ENCODE measurements around the gene HSF4. TPM values are rescaled to one million over a fixed set of nuclear protein-coding genes. Genes with fewer than 3 reads are reported as not detected.

HSF4 gene, protein sequence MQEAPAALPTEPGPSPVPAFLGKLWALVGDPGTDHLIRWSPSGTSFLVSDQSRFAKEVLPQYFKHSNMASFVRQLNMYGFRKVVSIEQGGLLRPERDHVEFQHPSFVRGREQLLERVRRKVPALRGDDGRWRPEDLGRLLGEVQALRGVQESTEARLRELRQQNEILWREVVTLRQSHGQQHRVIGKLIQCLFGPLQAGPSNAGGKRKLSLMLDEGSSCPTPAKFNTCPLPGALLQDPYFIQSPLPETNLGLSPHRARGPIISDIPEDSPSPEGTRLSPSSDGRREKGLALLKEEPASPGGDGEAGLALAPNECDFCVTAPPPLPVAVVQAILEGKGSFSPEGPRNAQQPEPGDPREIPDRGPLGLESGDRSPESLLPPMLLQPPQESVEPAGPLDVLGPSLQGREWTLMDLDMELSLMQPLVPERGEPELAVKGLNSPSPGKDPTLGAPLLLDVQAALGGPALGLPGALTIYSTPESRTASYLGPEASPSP
- total RNA-seq, result 1 to 10 TPM; 6.9 to 8.3 (median 7.3) TPM
- total RNA-seq (2013), result 4.0 TPM

DNA sequence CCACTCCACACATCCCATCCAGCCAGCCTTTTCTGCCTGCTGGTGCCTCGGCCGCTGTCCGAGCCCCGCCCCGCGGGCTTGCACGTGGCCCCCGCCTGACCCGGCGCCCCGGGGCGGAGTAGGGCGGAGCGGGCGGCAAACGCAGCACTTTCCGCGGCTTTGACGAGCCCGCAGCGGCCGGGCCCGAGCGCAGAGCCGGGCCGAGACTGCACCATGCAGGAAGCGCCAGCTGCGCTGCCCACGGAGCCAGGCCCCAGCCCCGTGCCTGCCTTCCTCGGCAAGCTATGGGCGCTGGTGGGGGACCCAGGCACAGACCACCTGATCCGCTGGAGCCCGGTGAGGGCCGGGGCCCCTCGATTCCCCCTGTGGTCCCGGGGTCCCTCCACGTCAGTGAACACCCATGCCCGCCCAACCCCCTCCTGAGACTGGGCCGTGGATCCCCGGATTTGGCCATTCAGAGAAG is at the start of gene HSF4:
HSF4 (plus strand) TSS at position 147 of the 463 bp plus-strand sequence; CDS start at position 214, 67 bp downstream.
- H3K27ac Mint-ChIP-seq, result no peak within 1 kb of the TSS
- Histone ChIP-seq H3K27me3 (ENCODE audit: control insufficient read depth, insufficient read depth, low read length) (peaks cover 69% of the 10 kb centered on the region), H3K36me3 (ENCODE audit: control insufficient read depth, insufficient read depth, low read length) (no peaks in the 10 kb centered on the region), H3K4me3 (ENCODE audit: low read length) (no peak within 1 kb of the TSS), H3K27ac (ENCODE audit: low read length) (no peak within 1 kb of the TSS), H3K9me3 (ENCODE audit: control insufficient read depth, insufficient read depth, low read length) (no peaks in the 10 kb centered on the region), H3K4me1 (ENCODE audit: control insufficient read depth, insufficient read depth, low read length) (peaks cover 54% of the 10 kb centered on the region)
- no peaks in the 10 kb centered on the region for H3K36me3 Mint-ChIP-seq
- TF ChIP-seq CTCF (IDR thresholded peaks at IDR 0.05), result no peak
- peaks cover 7 to 20% of the 10 kb centered on the region in 2 donors for H3K4me1 Mint-ChIP-seq
- WGBS (ENCODE audit: insufficient coverage), result under 1% methylated on average over 40 of the region's 41 CpGs
- peaks cover 16 to 49% of the 10 kb centered on the region in 2 donors for H3K27me3 Mint-ChIP-seq (ENCODE audit: low read depth in 2 of 2)
- DNase-seq (no peak), ATAC-seq (no peak)
- no peaks in the 10 kb centered on the region for H3K9me3 Mint-ChIP-seq
- peak within 1 kb of the TSS; percentile 65 for H3K4me3 Mint-ChIP-seq
- intact Hi-C loops (cut with micrococcal nuclease), result no loop called here

- H3K9me3 ChIP-seq (ENCODE audit: control insufficient read depth, insufficient read depth, low read length), result no peaks in the 10 kb centered on the region
- H3K27ac ChIP-seq (ENCODE audit: low read length), result no peak overlapping the region
- DNase-seq (no peak), ATAC-seq (no peak)
- H3K4me1 Mint-ChIP-seq, result peaks cover 28 to 43% of the 10 kb centered on the region in 2 donors
- no peaks in the 10 kb centered on the region for H3K36me3 Mint-ChIP-seq
- peaks cover 18% of the 10 kb centered on the region for H3K4me1 ChIP-seq (ENCODE audit: control insufficient read depth, insufficient read depth, low read length)
- no peak overlapping the region for H3K27ac Mint-ChIP-seq
- WGBS (ENCODE audit: insufficient coverage), result 95% methylated on average over 2 of the region's 2 CpGs
- no peak for TF ChIP-seq CTCF (IDR thresholded peaks at IDR 0.05)
- intact Hi-C loops (cut with micrococcal nuclease), result loop anchor here (5.0 kb wide), 1 partner anchor 43 kb away; the partner anchor contains the start of genes FBXL8 and TRADD
- no peaks in the 10 kb centered on the region for H3K9me3 Mint-ChIP-seq
- H3K36me3 ChIP-seq (ENCODE audit: control insufficient read depth, insufficient read depth, low read length), result no peaks in the 10 kb centered on the region
- no peaks in the 10 kb centered on the region for H3K27me3 ChIP-seq (ENCODE audit: control insufficient read depth, insufficient read depth, low read length)
- H3K4me3 Mint-ChIP-seq, result no peak overlapping the region
- no peak overlapping the region for H3K4me3 ChIP-seq (ENCODE audit: low read length)
- no peaks in the 10 kb centered on the region for H3K27me3 Mint-ChIP-seq (ENCODE audit: low read depth in 2 of 2)
These were observed 49.8 kb upstream of the HSF4 start for GRCh38 chr16:67114793-67115192.

DNA sequence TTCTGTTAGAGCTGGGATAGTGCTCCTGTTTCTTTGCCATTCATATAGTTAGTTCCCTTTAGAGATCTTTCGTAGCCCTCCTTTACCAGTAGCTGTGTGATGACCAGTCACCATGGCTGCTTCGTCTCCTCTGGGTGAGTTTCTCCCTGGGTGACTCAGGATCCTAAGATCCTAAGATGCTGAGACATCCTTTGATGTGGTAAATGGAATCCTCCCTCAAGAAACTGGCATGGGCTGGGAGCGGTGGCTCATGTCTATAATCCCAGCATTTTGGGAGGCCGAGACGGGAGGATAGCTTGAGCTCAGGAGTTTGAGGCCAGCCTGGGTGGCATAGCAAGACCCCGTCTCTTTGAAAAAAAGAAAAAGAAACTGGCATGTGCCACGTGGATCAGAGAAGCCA is 48.9 kb upstream of the HSF4 start:
- no peak for TF ChIP-seq CTCF (IDR thresholded peaks at IDR 0.05)
- no peak overlapping the region for H3K27ac Mint-ChIP-seq
- H3K4me1 Mint-ChIP-seq, result peaks cover 22 to 35% of the 10 kb centered on the region in 2 donors
- no peaks in the 10 kb centered on the region for H3K27me3 Mint-ChIP-seq (ENCODE audit: low read depth in 2 of 2)
- Histone ChIP-seq H3K4me1 (ENCODE audit: control insufficient read depth, insufficient read depth, low read length) (peaks cover 12% of the 10 kb centered on the region), H3K4me3 (ENCODE audit: low read length) (no peak overlapping the region), H3K36me3 (ENCODE audit: control insufficient read depth, insufficient read depth, low read length) (peaks cover 8% of the 10 kb centered on the region), H3K9me3 (ENCODE audit: control insufficient read depth, insufficient read depth, low read length) (no peaks in the 10 kb centered on the region), H3K27ac (ENCODE audit: low read length) (no peak overlapping the region), H3K27me3 (ENCODE audit: control insufficient read depth, insufficient read depth, low read length) (no peaks in the 10 kb centered on the region)
- 90% methylated on average over 7 of the region's 7 CpGs for WGBS (ENCODE audit: insufficient coverage)
- no peak overlapping the region for H3K4me3 Mint-ChIP-seq
- DNase-seq (no peak), ATAC-seq (no peak)
- no peaks in the 10 kb centered on the region for H3K36me3 Mint-ChIP-seq
- H3K9me3 Mint-ChIP-seq, result no peaks in the 10 kb centered on the region
- intact Hi-C loops (cut with micrococcal nuclease), result no loop called here

Data from natural killer cell (primary cell).